ENCODE results near the gene WRNIP1. TPM values are rescaled to one million over a fixed set of nuclear protein-coding genes. Genes with fewer than 3 reads are reported as not detected.

WRNIP1 gene
- total RNA-seq, 1 donor from 2014 or later: 46.5 TPM

DNA sequence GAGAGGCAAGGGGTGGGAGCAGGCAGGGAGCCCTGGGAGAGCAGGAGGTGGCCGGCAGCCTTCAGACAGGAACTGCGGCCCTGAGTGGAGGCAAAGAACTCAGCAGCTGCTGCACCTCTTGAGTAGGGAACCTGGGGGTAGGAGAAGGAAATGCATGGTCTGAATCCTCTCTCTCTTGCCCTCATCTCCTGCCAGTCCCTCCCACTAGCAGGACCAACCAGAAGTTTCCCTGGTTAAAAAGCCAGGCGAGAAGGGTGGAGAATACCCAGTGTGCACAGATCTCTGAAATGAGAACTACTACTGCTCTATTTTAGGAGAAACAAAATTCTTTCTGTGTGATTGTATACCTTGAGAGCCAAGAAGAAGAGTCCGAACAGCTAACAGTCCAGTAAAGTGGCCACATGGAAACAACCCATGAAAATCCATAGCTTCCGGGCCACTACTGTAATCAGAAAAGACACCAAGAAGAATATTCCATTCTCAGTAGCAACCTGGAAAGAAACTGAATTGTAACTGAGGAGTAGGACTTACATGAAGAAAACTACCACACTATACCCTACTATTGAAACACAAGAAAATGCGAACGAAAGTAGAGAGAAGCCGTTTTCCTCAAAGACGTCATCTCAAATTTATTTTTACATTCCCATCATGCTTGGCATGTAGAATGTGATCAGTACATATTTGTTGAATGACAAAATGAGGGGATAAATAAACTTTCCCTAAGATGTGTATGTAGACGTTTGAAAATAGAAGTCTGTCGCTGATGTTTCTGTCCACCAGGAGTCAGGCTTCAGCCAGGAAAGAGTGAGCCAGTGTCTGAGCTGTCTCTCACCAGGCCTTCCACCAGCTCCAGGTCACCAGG lies 25.6 kb downstream of the WRNIP1 start:
- peaks cover 28% of the 10 kb centered on the region for H3K4me1 Mint-ChIP-seq (ENCODE audit: low read depth, unreplicated experiment)
- H3K27ac Mint-ChIP-seq (ENCODE audit: unreplicated experiment): peak overlapping the region; percentile 82
- H3K9me3 Mint-ChIP-seq (ENCODE audit: unreplicated experiment): no peaks in the 10 kb centered on the region
- H3K4me3 Mint-ChIP-seq (ENCODE audit: unreplicated experiment): peak overlapping the region; percentile 47
- peak; percentile 62 for DNase-seq
- TF ChIP-seq, protein P1, sequence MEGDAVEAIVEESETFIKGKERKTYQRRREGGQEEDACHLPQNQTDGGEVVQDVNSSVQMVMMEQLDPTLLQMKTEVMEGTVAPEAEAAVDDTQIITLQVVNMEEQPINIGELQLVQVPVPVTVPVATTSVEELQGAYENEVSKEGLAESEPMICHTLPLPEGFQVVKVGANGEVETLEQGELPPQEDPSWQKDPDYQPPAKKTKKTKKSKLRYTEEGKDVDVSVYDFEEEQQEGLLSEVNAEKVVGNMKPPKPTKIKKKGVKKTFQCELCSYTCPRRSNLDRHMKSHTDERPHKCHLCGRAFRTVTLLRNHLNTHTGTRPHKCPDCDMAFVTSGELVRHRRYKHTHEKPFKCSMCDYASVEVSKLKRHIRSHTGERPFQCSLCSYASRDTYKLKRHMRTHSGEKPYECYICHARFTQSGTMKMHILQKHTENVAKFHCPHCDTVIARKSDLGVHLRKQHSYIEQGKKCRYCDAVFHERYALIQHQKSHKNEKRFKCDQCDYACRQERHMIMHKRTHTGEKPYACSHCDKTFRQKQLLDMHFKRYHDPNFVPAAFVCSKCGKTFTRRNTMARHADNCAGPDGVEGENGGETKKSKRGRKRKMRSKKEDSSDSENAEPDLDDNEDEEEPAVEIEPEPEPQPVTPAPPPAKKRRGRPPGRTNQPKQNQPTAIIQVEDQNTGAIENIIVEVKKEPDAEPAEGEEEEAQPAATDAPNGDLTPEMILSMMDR (IDR thresholded peaks at IDR 0.05; ENCODE audit: partially characterized antibody, unreplicated experiment): peak; percentile 62
- no peaks in the 10 kb centered on the region for H3K36me3 Mint-ChIP-seq (ENCODE audit: unreplicated experiment)
- H3K27me3 Mint-ChIP-seq (ENCODE audit: unreplicated experiment): peaks cover 5% of the 10 kb centered on the region

DNA sequence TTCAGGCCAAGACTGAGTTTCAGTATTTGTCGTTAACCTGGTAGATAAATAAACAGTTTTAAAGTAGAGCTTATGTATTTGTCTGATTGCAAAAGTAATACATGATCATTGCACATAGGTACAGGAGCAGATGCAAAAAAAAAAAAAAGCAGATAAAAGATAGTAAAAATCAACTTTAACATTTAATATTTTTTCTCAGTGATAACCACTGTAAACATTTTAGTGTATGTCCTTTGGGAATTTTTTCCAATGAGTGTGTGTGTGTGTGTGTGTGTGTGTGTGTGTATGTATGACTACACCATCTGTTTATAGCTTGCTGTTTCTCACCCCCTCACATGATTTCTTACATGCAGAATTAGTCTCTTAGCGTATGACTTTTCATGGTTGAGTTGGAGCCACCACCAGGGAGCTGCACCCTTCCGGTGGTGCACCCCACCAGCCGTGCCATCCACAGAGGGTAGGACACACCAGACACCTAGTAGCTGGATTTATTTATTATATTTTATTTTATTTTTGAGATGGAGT lies 26.3 kb downstream of the WRNIP1 start:
- H3K27me3 Mint-ChIP-seq (ENCODE audit: unreplicated experiment): peaks cover 5% of the 10 kb centered on the region
- H3K4me3 Mint-ChIP-seq (ENCODE audit: unreplicated experiment): peak overlapping the region; percentile 47
- TF ChIP-seq, protein P1 (IDR thresholded peaks at IDR 0.05; ENCODE audit: partially characterized antibody, unreplicated experiment): no peak
- peaks cover 23% of the 10 kb centered on the region for H3K4me1 Mint-ChIP-seq (ENCODE audit: low read depth, unreplicated experiment)
- H3K27ac Mint-ChIP-seq (ENCODE audit: unreplicated experiment): peak overlapping the region; percentile 82
- H3K36me3 Mint-ChIP-seq (ENCODE audit: unreplicated experiment): no peaks in the 10 kb centered on the region
- DNase-seq: no peak
- no peaks in the 10 kb centered on the region for H3K9me3 Mint-ChIP-seq (ENCODE audit: unreplicated experiment)

DNA sequence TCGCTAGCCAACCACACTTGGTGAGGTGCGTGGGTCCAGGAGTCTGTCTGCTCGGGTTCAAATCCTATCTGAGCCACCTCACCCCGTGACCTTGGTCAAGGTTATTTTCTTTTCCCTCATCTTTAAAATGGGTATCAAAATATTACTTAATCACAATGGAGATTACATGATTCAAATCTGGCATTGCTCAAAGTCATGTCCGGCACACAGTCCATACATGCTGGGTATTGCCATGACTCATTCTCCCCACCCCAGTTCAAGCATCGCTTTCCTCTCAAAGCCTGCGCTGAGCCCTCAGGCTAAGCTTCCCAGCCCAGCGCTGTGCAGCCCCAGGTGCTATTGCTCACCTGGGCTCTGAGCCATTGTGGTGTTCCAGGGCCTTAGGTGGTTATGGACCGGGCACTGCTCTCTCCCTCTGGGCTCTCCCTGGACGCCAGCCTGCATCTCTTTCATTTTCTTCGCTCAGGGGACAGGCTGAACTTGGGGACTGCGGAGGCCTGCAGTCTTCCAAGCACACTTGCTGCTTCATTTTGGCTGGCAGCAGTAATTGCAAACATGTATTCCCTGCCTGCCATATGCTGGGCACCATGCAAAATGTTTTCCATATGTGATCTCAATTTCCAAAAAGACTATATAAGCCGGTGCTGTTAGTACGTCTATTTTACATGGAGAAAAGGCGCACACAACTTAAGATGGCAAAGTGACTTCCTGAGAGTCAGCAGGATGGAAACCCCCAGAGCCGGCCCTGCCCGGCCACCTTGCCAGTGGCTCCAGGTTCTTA lies 27.3 kb downstream of the WRNIP1 start:
- TF ChIP-seq, protein P1 (IDR thresholded peaks at IDR 0.05; ENCODE audit: partially characterized antibody, unreplicated experiment): no peak
- no peak overlapping the region for H3K27ac Mint-ChIP-seq (ENCODE audit: unreplicated experiment)
- no peak for DNase-seq
- H3K9me3 Mint-ChIP-seq (ENCODE audit: unreplicated experiment): no peaks in the 10 kb centered on the region
- peaks cover 5% of the 10 kb centered on the region for H3K27me3 Mint-ChIP-seq (ENCODE audit: unreplicated experiment)
- no peaks in the 10 kb centered on the region for H3K36me3 Mint-ChIP-seq (ENCODE audit: unreplicated experiment)
- no peak overlapping the region for H3K4me3 Mint-ChIP-seq (ENCODE audit: unreplicated experiment)
- peaks cover 24% of the 10 kb centered on the region for H3K4me1 Mint-ChIP-seq (ENCODE audit: low read depth, unreplicated experiment)

DNA sequence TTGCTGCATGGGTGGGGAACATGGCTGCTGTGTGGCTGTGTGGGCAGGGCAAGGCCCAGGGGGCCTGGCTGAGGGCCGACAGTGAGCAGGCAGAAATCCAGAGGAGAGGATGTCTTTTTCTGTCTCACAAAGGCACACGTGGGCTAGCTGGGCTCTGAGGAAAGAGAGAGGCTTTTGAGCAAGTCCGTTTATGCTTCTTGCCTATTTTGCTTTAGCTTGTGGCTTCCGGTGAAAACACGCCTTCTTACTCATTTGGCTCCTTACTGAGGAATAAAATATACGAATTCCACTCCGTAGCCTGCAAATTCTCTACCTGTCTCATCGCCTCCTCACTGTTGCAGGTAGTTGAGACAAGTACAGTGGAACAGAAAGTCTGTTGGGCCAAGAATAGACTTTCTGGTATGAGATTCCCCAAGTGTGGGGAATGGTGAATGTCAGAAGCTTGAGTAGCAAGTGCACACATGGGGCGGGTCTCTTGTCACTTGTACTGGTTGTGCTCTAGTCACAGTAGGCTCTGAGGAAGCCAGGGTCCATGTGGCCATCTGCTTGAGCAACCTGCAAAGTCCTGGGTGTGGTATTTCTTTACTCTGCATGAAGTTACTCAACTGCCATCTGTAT lies 28.4 kb downstream of the WRNIP1 start:
- H3K27ac Mint-ChIP-seq (ENCODE audit: unreplicated experiment): no peak overlapping the region
- DNase-seq: no peak

More for the DNA sequence above, 28.4 kb downstream of the WRNIP1 start:
- peaks cover 2% of the 10 kb centered on the region for H3K9me3 Mint-ChIP-seq (ENCODE audit: unreplicated experiment)
- H3K4me1 Mint-ChIP-seq (ENCODE audit: low read depth, unreplicated experiment): peaks cover 27% of the 10 kb centered on the region
- no peak overlapping the region for H3K4me3 Mint-ChIP-seq (ENCODE audit: unreplicated experiment)
- peaks cover 5% of the 10 kb centered on the region for H3K27me3 Mint-ChIP-seq (ENCODE audit: unreplicated experiment)
- no peaks in the 10 kb centered on the region for H3K36me3 Mint-ChIP-seq (ENCODE audit: unreplicated experiment)
- TF ChIP-seq, protein P1 (IDR thresholded peaks at IDR 0.05; ENCODE audit: partially characterized antibody, unreplicated experiment): no peak

Data from glutamatergic neuron (in vitro differentiated cells).